CD4-positive, alpha-beta T cell treated with Interleukin-4 for 1 hour (primary cell): ENCODE measurements around the gene LSM12.
"Not testable (repeated sequence)": the region's sequence is repeated elsewhere in the genome, so short reads cannot be mapped to it uniquely, and the experiment has no call there.

Source experiments
- DNase-seq, 2 donors: peaks; one replicate each; pipeline ENCODE4 v3.0.0-alpha.2; 2020 to 2022

Gene LSM12

GRCh38 chr17:44039829-44040635, 26.4 kb downstream of the LSM12 start:
- no peak for DNase-seq

- DNase-seq: no peak
These were observed 27.9 kb downstream of the LSM12 start for GRCh38 chr17:44038604-44039011.

- no peak for DNase-seq
These were observed 29.0 kb downstream of the LSM12 start for GRCh38 chr17:44037471-44037870.

GRCh38 chr17:44034688-44035087, 31.8 kb downstream of the LSM12 start:
- DNase-seq: not testable (repeated sequence)

GRCh38 chr17:44033861-44034408, 32.5 kb downstream of the LSM12 start:
- no peak for DNase-seq

GRCh38 chr17:44030482-44030881, 36.0 kb downstream of the LSM12 start:
- DNase-seq: no peak

GRCh38 chr17:44029736-44030135, 36.7 kb downstream of the LSM12 start:
- no peak for DNase-seq

- no peak for DNase-seq
These were observed 41.6 kb downstream of the LSM12 start for GRCh38 chr17:44024853-44025252.

GRCh38 chr17:44024271-44024663, 42.2 kb downstream of the LSM12 start:
- no peak for DNase-seq

GRCh38 chr17:44023545-44024270, 42.8 kb downstream of the LSM12 start:
- no peak for DNase-seq

- no peak for DNase-seq
These were observed 44.2 kb downstream of the LSM12 start for GRCh38 chr17:44022246-44022645.

GRCh38 chr17:44021227-44021626, 45.2 kb downstream of the LSM12 start:
- DNase-seq: not testable (repeated sequence)

- peak; percentile 92 to 93 for DNase-seq
These were observed 51.9 kb downstream of the LSM12 start, which contains the start of gene TMEM101 for GRCh38 chr17:44014437-44015172. TSS of gene TMEM101 (minus strand) at chr17:44014963. CDS start at chr17:44014952, 11 bp downstream.

- DNase-seq: no peak
These were observed 52.4 kb downstream of the LSM12 start for GRCh38 chr17:44014133-44014436.

GRCh38 chr17:44012874-44013273, 53.6 kb downstream of the LSM12 start:
- no peak for DNase-seq

GRCh38 chr17:44012391-44012790, 54.1 kb downstream of the LSM12 start:
- no peak for DNase-seq

GRCh38 chr17:44011876-44012275, 54.6 kb downstream of the LSM12 start:
- DNase-seq: no peak

- no peak for DNase-seq
These were observed 55.4 kb downstream of the LSM12 start for GRCh38 chr17:44010966-44011647.

- no peak for DNase-seq
These were observed 58.1 kb downstream of the LSM12 start for GRCh38 chr17:44008205-44008909.

GRCh38 chr17:44007346-44008204, 58.9 kb downstream of the LSM12 start:
- no peak for DNase-seq
